Measurements from ENCODE around the gene GPR75. TPM values are rescaled to one million over a fixed set of nuclear protein-coding genes. Genes with fewer than 3 reads are reported as not detected.

GPR75 gene
- 0.65 and 3.5 TPM in 2 replicates for total RNA-seq

DNA sequence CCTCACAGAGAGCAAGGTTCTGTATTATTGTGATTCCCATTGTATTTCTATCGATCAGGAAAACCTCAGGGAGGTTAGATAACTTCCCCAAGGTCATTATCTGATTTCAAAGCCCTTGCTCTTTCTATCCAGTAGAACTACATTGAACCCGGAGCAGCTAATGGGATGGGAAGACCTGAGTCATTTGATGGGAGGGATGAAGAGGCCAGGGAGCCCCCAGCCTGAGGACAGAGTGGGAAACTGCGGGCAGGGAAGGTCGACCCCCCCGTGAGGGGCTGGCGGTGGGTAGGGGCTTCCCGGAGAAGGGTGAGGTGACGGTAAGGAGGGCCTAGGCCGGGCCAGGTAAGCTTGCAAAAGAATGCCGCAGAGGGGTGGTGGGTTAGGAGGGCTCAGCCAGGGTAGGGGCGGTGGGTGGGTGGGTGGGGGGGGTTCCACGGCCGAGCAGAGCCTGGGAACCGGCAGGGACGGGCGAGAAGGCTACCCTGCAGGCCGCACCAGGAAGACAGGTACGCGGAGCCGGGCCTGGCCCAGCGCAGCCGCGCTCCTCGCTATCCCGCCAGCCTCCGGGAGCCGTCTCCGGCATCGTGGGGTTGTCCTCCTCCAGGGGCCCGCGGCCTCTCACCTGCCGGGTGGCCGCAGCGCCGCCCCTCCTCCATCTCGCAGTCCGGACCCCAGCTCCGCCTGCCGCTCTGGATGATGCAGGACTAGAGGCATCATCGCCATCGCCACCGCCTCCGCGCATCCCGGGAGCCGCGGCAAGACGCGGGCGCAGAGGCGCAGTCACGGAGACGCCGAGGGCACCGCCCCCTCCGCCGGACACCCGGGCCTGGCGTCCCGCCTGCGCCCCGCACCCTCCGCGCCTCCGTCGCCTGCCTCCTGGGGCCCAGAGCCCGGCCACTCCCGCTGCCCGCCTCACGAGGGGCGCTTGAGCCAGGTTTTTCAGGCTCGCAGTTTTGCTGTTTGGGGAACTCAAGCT lies at the start of gene GPR75:
GPR75 (minus strand) TSS at position 762 of the 976 bp plus-strand sequence. CDS start 5,211 bp downstream, outside the sequence.

Other genes with a start within 250 kb of the GPR75 start
- gene CHAC2, start 92.2 kb downstream of the GPR75 start, total RNA-seq, result 3.9 and 9.2 TPM in 2 replicates
- gene ASB3, start 73.0 kb downstream of the GPR75 start, total RNA-seq, result 15.9 and 30.3 TPM in 2 replicates
- 36.8 and 62.3 TPM in 2 replicates for gene ERLEC1, start 72.9 kb downstream of the GPR75 start, total RNA-seq
- gene PSME4, start 111.0 kb upstream of the GPR75 start, total RNA-seq, result 18.3 and 52.6 TPM in 2 replicates